GM23338 (cell line): ENCODE results near the gene ZDHHC17. TPM values are rescaled to one million over a fixed set of nuclear protein-coding genes. Genes with fewer than 3 reads are reported as not detected.

Experiments used
- ATAC-seq: fragments of 200-7000 bp; cut with Tn5 transposase; 3 replicates; pipeline ENCODE4 v1.9.1; 2020
- DNase-seq: peaks from one replicate; pipeline ENCODE4 v3.0.0-alpha.2; 2015; ENCODE audit warnings: low spot score
- H2AFZ ChIP-seq: fragments of 200-600 bp; sonication (generic); 2 replicates; pipeline ENCODE4 v1.8.0; 2016; ENCODE audit warnings: antibody characterized with exemption, mild to moderate bottlenecking, moderate library complexity
- H3F3A ChIP-seq: fragments of 200-600 bp; sonication (generic); replicated peaks from 2 replicates; pipeline ENCODE4 v1.8.0; 2017; ENCODE audit warnings: antibody characterized with exemption, mixed run types, low read depth
- H3K27ac ChIP-seq: fragments of 200-600 bp; sonication (generic); 2 replicates; pipeline ENCODE4 v1.6.1; 2016; ENCODE audit warnings: low read depth
- H3K27me3 ChIP-seq: fragments of 200-600 bp; sonication (generic); 2 replicates; pipeline ENCODE4 v1.8.0; 2016; ENCODE audit warnings: mild to moderate bottlenecking, mixed run types, moderate library complexity; ENCODE audit not compliant: insufficient read depth
- H3K36me3 ChIP-seq: fragments of 200-600 bp; sonication (generic); 2 replicates; pipeline ENCODE4 v1.8.0; 2016; ENCODE audit warnings: mild to moderate bottlenecking; ENCODE audit not compliant: insufficient read depth
- H3K4me1 ChIP-seq: fragments of 200-600 bp; sonication (generic); 2 replicates; pipeline ENCODE4 v1.8.0; 2016; ENCODE audit warnings: mild to moderate bottlenecking, moderate library complexity; ENCODE audit not compliant: insufficient read depth
- H3K4me2 ChIP-seq: fragments of 200-600 bp; sonication (generic); 2 replicates; pipeline ENCODE4 v1.7.1; 2017; ENCODE audit warnings: mixed run types
- H3K4me3 ChIP-seq: fragments of 200-600 bp; sonication (generic); 2 replicates; pipeline ENCODE4 v1.6.1; 2016; ENCODE audit warnings: mixed run types
- H3K79me2 ChIP-seq: fragments of 200-600 bp; sonication (generic); replicated peaks from 2 replicates; pipeline ENCODE4 v1.8.0; 2017; ENCODE audit warnings: mild to moderate bottlenecking; ENCODE audit not compliant: insufficient read depth
- H3K9me2 ChIP-seq: fragments of 200-600 bp; sonication (generic); 2 replicates; pipeline ENCODE4 v1.8.0; 2017; ENCODE audit not compliant: insufficient read depth
- H4K20me1 ChIP-seq: fragments of 200-600 bp; sonication (generic); replicated peaks from 2 replicates; pipeline ENCODE4 v1.8.0; 2017; ENCODE audit warnings: mild to moderate bottlenecking; ENCODE audit not compliant: insufficient read depth
- H3K27ac Mint-ChIP-seq: 2 replicates; pipeline ENCODE4 v1.8.0; 2020; ENCODE audit warnings: inconsistent platforms, mild to moderate bottlenecking, moderate library complexity, mixed read lengths
- H3K27me3 Mint-ChIP-seq: 3 replicates; pipeline ENCODE4 v1.8.0; 2022; ENCODE audit warnings: low read depth, mild to moderate bottlenecking, moderate library complexity, mixed read lengths, inconsistent platforms; ENCODE audit not compliant: insufficient read depth, poor library complexity
- H3K36me3 Mint-ChIP-seq: 3 replicates; pipeline ENCODE4 v1.8.0; 2021; ENCODE audit warnings: low read depth, mild to moderate bottlenecking, inconsistent platforms, moderate library complexity, mixed read lengths
- H3K4me1 Mint-ChIP-seq: 3 replicates; pipeline ENCODE4 v1.8.0; 2020; ENCODE audit warnings: mild to moderate bottlenecking, inconsistent platforms, mixed read lengths
- H3K4me3 Mint-ChIP-seq: 3 replicates; pipeline ENCODE4 v1.8.0; 2021; ENCODE audit warnings: moderate library complexity, mild to moderate bottlenecking, inconsistent platforms, mixed read lengths
- H3K9me3 Mint-ChIP-seq: 3 replicates; pipeline ENCODE4 v1.8.0; 2020; ENCODE audit warnings: moderate library complexity, mild to moderate bottlenecking, inconsistent platforms, mixed read lengths
- ETS1 ChIP-seq: IDR thresholded peaks from 2 replicates; pipeline ENCODE4 v1.6.1; 2016; ENCODE audit warnings: antibody characterized with exemption
- STAT1 ChIP-seq: IDR thresholded peaks from one replicate; pipeline ENCODE4 v1.6.1; 2016; ENCODE audit warnings: antibody characterized with exemption; ENCODE audit not compliant: unreplicated experiment
- ZNF331 ChIP-seq: fragments of 250-450 bp; sonication (Bioruptor Pico); IDR thresholded peaks from 2 replicates; pipeline ENCODE4 v1.5.0; 2020; ENCODE audit warnings: low read depth, mild to moderate bottlenecking, moderate library complexity
- ZNF462 ChIP-seq: fragments of 250-450 bp; sonication (Bioruptor Pico); IDR thresholded peaks from 2 replicates; pipeline ENCODE4 v1.5.0; 2020; ENCODE audit warnings: mild to moderate bottlenecking, moderate library complexity
- polyA plus RNA-seq: library from polyadenylated mRNA; unstranded; fragments of >200 nt; fragmentation: Nextera tagmentation; extraction: Ambion mirVana; gene quantifications from 2 replicates; pipeline ENCODE4 v1.2.1, GENCODE V29; 2016
- total RNA-seq: library from RNA; depleted of rRNA; stranded (reverse); fragments of >200 nt; shearing (Covaris generic); gene quantifications from 2 replicates; pipeline ENCODE4 v1.2.3, GENCODE V29; 2014

ZDHHC17 gene
- total and polyA plus RNA-seq, 2 experiments from 2014 or later: 15.7 to 43.5 TPM

- no peak overlapping the region for H3K4me2 ChIP-seq
- DNase-seq (no peak), ATAC-seq (no peak)
- TF ChIP-seq STAT1: no peak
- TF ChIP-seq ZNF462: no peak
- no peak for TF ChIP-seq ZNF331 (CRISPR knock-in tag)
- TF ChIP-seq ETS1: no peak
- no peak overlapping the region for H3K4me3 ChIP-seq
- no peaks in the 10 kb centered on the region for H3K4me1 ChIP-seq
- H3K79me2 ChIP-seq: no peaks in the 10 kb centered on the region
- no peaks in the 10 kb centered on the region for H3K27me3 ChIP-seq
- Mint-ChIP-seq H3K27me3 (no peaks in the 10 kb centered on the region), H3K4me1 (peaks cover 8% of the 10 kb centered on the region), H3K4me3 (no peak overlapping the region), H3K9me3 (peaks cover 10% of the 10 kb centered on the region; the same call in 2 of the 3 replicates), H3K27ac (no peak overlapping the region), H3K36me3 (peaks cover 8% of the 10 kb centered on the region; the same call in 2 of the 3 replicates)
- no peaks in the 10 kb centered on the region for H3F3A ChIP-seq
- H4K20me1 ChIP-seq: no peaks in the 10 kb centered on the region
- no peaks in the 10 kb centered on the region for H3K36me3 ChIP-seq
- no peak overlapping the region for H2AFZ ChIP-seq
- no peak overlapping the region for H3K27ac ChIP-seq
- H3K9me2 ChIP-seq: peaks cover 4% of the 10 kb centered on the region
Measured at GRCh38 chr12:76899522-76899921, 135.6 kb downstream of the ZDHHC17 start.
